ENCODE results near the gene TBC1D14.

GRCh38 chr4:6920171-6920570 is 10.5 kb downstream of the TBC1D14 start:
- TF ChIP-seq, protein P1, sequence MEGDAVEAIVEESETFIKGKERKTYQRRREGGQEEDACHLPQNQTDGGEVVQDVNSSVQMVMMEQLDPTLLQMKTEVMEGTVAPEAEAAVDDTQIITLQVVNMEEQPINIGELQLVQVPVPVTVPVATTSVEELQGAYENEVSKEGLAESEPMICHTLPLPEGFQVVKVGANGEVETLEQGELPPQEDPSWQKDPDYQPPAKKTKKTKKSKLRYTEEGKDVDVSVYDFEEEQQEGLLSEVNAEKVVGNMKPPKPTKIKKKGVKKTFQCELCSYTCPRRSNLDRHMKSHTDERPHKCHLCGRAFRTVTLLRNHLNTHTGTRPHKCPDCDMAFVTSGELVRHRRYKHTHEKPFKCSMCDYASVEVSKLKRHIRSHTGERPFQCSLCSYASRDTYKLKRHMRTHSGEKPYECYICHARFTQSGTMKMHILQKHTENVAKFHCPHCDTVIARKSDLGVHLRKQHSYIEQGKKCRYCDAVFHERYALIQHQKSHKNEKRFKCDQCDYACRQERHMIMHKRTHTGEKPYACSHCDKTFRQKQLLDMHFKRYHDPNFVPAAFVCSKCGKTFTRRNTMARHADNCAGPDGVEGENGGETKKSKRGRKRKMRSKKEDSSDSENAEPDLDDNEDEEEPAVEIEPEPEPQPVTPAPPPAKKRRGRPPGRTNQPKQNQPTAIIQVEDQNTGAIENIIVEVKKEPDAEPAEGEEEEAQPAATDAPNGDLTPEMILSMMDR (IDR thresholded peaks at IDR 0.05; ENCODE audit: insufficient read depth, low read length, poor library complexity, severe bottlenecking), result no peak
- TF ChIP-seq EZH2phosphoT487 (conservative IDR thresholded peaks at IDR 0.05; ENCODE audit: low read length), result no peak

All from SU-DHL-6 (cell line).